22Rv1 (cell line): ENCODE measurements around the gene DAP.

Source experiments
- CTCF ChIP-seq: fragments of 450-650 bp; IDR thresholded peaks from 2 replicates; pipeline ENCODE4 v1.5.1; 2017; ENCODE audit warnings: mild to moderate bottlenecking
- ZFX ChIP-seq: fragments of 450-650 bp; IDR thresholded peaks from 2 replicates; pipeline ENCODE4 v1.6.1; 2017; ENCODE audit warnings: antibody characterized with exemption, borderline replicate concordance

GRCh38 chr5:10674582-10674981, 86.5 kb downstream of the DAP start:
- TF ChIP-seq CTCF (no peak), ZFX (no peak)
